Measurements from ENCODE around the gene PSEN2. TPM values are rescaled to one million over a fixed set of nuclear protein-coding genes. Genes with fewer than 3 reads are reported as not detected.

PSEN2 gene
- total and polyA plus RNA-seq, 9 of the 15 experiments (the other 6 are each of a cell fraction or from before 2014, with no cell fraction given), result 2.3 to 21.5 (median 13.7) TPM

GRCh38 chr1:226940029-226940805, 69.8 kb downstream of the PSEN2 start, which contains the start of gene COQ8A (continued):
- TF ChIP-seq, protein P1, sequence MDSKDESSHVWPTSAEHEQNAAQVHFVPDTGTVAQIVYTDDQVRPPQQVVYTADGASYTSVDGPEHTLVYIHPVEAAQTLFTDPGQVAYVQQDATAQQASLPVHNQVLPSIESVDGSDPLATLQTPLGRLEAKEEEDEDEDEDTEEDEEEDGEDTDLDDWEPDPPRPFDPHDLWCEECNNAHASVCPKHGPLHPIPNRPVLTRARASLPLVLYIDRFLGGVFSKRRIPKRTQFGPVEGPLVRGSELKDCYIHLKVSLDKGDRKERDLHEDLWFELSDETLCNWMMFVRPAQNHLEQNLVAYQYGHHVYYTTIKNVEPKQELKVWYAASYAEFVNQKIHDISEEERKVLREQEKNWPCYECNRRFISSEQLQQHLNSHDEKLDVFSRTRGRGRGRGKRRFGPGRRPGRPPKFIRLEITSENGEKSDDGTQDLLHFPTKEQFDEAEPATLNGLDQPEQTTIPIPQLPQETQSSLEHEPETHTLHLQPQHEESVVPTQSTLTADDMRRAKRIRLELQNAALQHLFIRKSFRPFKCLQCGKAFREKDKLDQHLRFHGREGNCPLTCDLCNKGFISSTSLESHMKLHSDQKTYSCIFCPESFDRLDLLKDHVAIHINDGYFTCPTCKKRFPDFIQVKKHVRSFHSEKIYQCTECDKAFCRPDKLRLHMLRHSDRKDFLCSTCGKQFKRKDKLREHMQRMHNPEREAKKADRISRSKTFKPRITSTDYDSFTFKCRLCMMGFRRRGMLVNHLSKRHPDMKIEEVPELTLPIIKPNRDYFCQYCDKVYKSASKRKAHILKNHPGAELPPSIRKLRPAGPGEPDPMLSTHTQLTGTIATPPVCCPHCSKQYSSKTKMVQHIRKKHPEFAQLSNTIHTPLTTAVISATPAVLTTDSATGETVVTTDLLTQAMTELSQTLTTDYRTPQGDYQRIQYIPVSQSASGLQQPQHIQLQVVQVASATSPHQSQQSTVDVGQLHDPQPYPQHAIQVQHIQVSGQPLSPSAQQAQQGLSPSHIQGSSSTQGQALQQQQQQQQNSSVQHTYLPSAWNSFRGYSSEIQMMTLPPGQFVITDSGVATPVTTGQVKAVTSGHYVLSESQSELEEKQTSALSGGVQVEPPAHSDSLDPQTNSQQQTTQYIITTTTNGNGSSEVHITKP (IDR thresholded peaks at IDR 0.05; ENCODE audit: partially characterized antibody), result peak; percentile 73
- no peak for TF ChIP-seq ZNF766 (CRISPR knock-in tag; conservative IDR thresholded peaks at IDR 0.05)
- no peak for TF ChIP-seq ZNF140 (CRISPR knock-in tag; IDR thresholded peaks at IDR 0.05)
- TF ChIP-seq ZNF143 (CRISPR knock-in tag; IDR thresholded peaks at IDR 0.05), result 0 out of 2 replicates have a peak, but pooled peaks have one; percentile 10
- TF ChIP-seq ZNF444 (CRISPR knock-in tag; IDR thresholded peaks at IDR 0.05), result 0 out of 2 replicates have a peak, but pooled peaks have one; percentile 8
- TF ChIP-seq ZNF133 (CRISPR knock-in tag; IDR thresholded peaks at IDR 0.05), result 0 out of 2 replicates have a peak, but pooled peaks have one; percentile 44
- no peak for TF ChIP-seq DNMT1 (IDR thresholded peaks at IDR 0.05)
- no peak for TF ChIP-seq ZNF699 (CRISPR knock-in tag; IDR thresholded peaks at IDR 0.05; ENCODE audit: insufficient replicate concordance)
- TF ChIP-seq RBFOX2 (IDR thresholded peaks at IDR 0.05; ENCODE audit: low read depth, low read length), result peak; percentile 92
- no peak for TF ChIP-seq ILK (tag; IDR thresholded peaks at IDR 0.05; ENCODE audit: borderline replicate concordance, low read depth)
- no peak for TF ChIP-seq DDX20 (tag; IDR thresholded peaks at IDR 0.05; ENCODE audit: low read depth)
- peak; percentile 81 for TF ChIP-seq GMEB1 (CRISPR knock-in tag; IDR thresholded peaks at IDR 0.05)
- TF ChIP-seq ZNF551 (CRISPR knock-in tag; IDR thresholded peaks at IDR 0.05), result no peak
- TF ChIP-seq STAG1 (CRISPR knock-in tag; IDR thresholded peaks at IDR 0.05; ENCODE audit: borderline replicate concordance), result peak; percentile 41; the same call in 1 of the 2 replicates
- TF ChIP-seq, protein P2, sequence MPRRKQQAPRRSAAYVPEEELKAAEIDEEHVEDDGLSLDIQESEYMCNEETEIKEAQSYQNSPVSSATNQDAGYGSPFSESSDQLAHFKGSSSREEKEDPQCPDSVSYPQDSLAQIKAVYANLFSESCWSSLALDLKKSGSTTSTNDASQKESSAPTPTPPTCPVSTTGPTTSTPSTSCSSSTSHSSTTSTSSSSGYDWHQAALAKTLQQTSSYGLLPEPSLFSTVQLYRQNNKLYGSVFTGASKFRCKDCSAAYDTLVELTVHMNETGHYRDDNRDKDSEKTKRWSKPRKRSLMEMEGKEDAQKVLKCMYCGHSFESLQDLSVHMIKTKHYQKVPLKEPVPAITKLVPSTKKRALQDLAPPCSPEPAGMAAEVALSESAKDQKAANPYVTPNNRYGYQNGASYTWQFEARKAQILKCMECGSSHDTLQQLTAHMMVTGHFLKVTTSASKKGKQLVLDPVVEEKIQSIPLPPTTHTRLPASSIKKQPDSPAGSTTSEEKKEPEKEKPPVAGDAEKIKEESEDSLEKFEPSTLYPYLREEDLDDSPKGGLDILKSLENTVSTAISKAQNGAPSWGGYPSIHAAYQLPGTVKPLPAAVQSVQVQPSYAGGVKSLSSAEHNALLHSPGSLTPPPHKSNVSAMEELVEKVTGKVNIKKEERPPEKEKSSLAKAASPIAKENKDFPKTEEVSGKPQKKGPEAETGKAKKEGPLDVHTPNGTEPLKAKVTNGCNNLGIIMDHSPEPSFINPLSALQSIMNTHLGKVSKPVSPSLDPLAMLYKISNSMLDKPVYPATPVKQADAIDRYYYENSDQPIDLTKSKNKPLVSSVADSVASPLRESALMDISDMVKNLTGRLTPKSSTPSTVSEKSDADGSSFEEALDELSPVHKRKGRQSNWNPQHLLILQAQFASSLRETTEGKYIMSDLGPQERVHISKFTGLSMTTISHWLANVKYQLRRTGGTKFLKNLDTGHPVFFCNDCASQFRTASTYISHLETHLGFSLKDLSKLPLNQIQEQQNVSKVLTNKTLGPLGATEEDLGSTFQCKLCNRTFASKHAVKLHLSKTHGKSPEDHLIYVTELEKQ (CRISPR knock-in tag; IDR thresholded peaks at IDR 0.05), result no peak
- TF ChIP-seq CSDE1 (IDR thresholded peaks at IDR 0.05), result no peak
- no peak for TF ChIP-seq ID3 (CRISPR knock-in tag; IDR thresholded peaks at IDR 0.05)
- TF ChIP-seq ID3 (tag; IDR thresholded peaks at IDR 0.05), result peak; percentile 34; the same call in 1 of the 2 replicates
